VCaP (cell line): ENCODE measurements around the gene GSG1L.

Source experiments
- H3K27ac ChIP-seq: fragments of 450-650 bp; 2 replicates; pipeline ENCODE4 v1.5.1; 2017
- CTCF ChIP-seq: fragments of 450-650 bp; conservative IDR thresholded peaks from 2 replicates; pipeline ENCODE4 v1.5.1; 2017; ENCODE audit warnings: mild to moderate bottlenecking, moderate library complexity

The GSG1L gene

GRCh38 chr16:27764427-27764826 is 299.1 kb downstream of the GSG1L start:
- no peak for TF ChIP-seq CTCF
- no peak overlapping the region for H3K27ac ChIP-seq

- no peak overlapping the region for H3K27ac ChIP-seq
Observed at GRCh38 chr16:27762441-27762840, 301.1 kb downstream of the GSG1L start.

GRCh38 chr16:27761816-27762215 is 301.7 kb downstream of the GSG1L start:
- no peak overlapping the region for H3K27ac ChIP-seq
- TF ChIP-seq CTCF: no peak

More at GRCh38 chr16:27762441-27762840, 301.1 kb downstream of the GSG1L start:
- no peak for TF ChIP-seq CTCF

- no peak overlapping the region for H3K27ac ChIP-seq
- no peak for TF ChIP-seq CTCF
Observed at GRCh38 chr16:27760789-27761176, 302.7 kb downstream of the GSG1L start.

GRCh38 chr16:27759967-27760788 is 303.3 kb downstream of the GSG1L start:
- no peak for TF ChIP-seq CTCF

GRCh38 chr16:27759301-27759871 is 304.1 kb downstream of the GSG1L start:
- no peak overlapping the region for H3K27ac ChIP-seq
- no peak for TF ChIP-seq CTCF

More at GRCh38 chr16:27759967-27760788, 303.3 kb downstream of the GSG1L start:
- no peak overlapping the region for H3K27ac ChIP-seq

GRCh38 chr16:27758544-27758943 is 305.0 kb downstream of the GSG1L start:
- H3K27ac ChIP-seq: no peak overlapping the region
- TF ChIP-seq CTCF: no peak
